Esophagus muscularis mucosa (tissue), 3 donors: Measurements from ENCODE around the gene CMPK1.

Experiments
- CTCF ChIP-seq, 3 experiments: fragments of 200-600 bp in 2 of 3; fragments of 450-650 bp in 1 of 3; sonication (generic) in 2 of 3; IDR thresholded peaks; one replicate each; pipeline ENCODE4 v1.5.1; 2017 to 2019; ENCODE audit warnings: antibody characterized with exemption in 3 of 3, mild to moderate bottlenecking in 2 of 3, moderate library complexity in 1 of 3
- POLR2A ChIP-seq: fragments of 450-650 bp; IDR thresholded peaks from one replicate; pipeline ENCODE4 v1.6.1; 2017; ENCODE audit warnings: antibody characterized with exemption, moderate library complexity, mild to moderate bottlenecking, low read depth
- POLR2AphosphoS5 ChIP-seq, 2 donors: sonication (generic); formaldehyde crosslinking; IDR thresholded peaks; one replicate each; pipeline ENCODE4 v1.6.1; 2017; ENCODE audit warnings: antibody characterized with exemption in 2 of 2

DNA sequence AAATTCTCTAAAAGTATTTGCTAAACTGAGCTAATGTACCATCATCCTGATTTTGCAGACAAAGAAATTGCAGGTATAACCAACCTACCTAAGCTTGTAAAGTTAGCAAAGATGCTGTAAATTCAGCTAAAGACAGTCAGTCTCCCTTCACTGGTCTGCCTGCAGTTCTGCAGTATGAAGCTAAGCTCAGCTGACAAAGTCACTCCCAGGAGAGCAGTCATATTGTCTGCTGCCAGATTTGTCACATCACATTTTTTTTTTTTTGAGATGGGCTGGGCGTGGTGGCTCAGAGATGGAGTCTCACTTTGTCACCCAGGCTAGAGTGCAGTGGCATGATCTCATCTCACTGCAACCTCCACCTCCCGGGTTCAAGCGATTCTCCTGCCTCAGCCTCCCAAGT, 8.9 kb upstream of the CMPK1 start:
- TF ChIP-seq CTCF (IDR thresholded peaks at IDR 0.05) (no peak), POLR2A (no peak), POLR2AphosphoS5 (IDR thresholded peaks at IDR 0.05) (no peak)
